GM19351 (cell line): ENCODE measurements around the gene CDC42EP1.
"Not testable (repeated sequence)": the region's sequence is repeated elsewhere in the genome, so short reads cannot be mapped to it uniquely, and the experiment has no call there.

Experiments used
- ATAC-seq: cut with Tn5 transposase; IDR thresholded peaks from one replicate; pipeline ENCODE4 v1.9.1; 2021; ENCODE audit warnings: mild to moderate bottlenecking, moderate library complexity; ENCODE audit not compliant: unreplicated experiment

The CDC42EP1 gene

GRCh38 chr22:37609240-37610152, 49.2 kb downstream of the CDC42EP1 start:
- ATAC-seq = no peak

- not testable (repeated sequence) for ATAC-seq
These were observed 49.8 kb downstream of the CDC42EP1 start for GRCh38 chr22:37610153-37610475.

- no peak for ATAC-seq
These were observed 50.3 kb downstream of the CDC42EP1 start for GRCh38 chr22:37610480-37611129.

- no peak for ATAC-seq
These were observed 50.9 kb downstream of the CDC42EP1 start for GRCh38 chr22:37611207-37611606.

GRCh38 chr22:37616201-37617083, 56.2 kb downstream of the CDC42EP1 start:
- ATAC-seq = no peak

GRCh38 chr22:37617431-37617830, 57.2 kb downstream of the CDC42EP1 start:
- no peak for ATAC-seq

- no peak for ATAC-seq
These were observed 57.9 kb downstream of the CDC42EP1 start for GRCh38 chr22:37618072-37618656.

GRCh38 chr22:37618674-37619073, 58.4 kb downstream of the CDC42EP1 start:
- no peak for ATAC-seq
